Thoracic aorta (tissue), 2 donors: ENCODE data around the gene CD8A. TPM values are rescaled to one million over a fixed set of nuclear protein-coding genes. Genes with fewer than 3 reads are reported as not detected.

Source experiments
- ATAC-seq: fragments of 150-250 bp; one replicate; pipeline ENCODE4 v1.8.0; 2017; ENCODE audit warnings: low read depth; ENCODE audit not compliant: insufficient number of reproducible peaks, low FRiP score
- DNase-seq: peaks from one replicate; pipeline ENCODE4 v3.0.0-alpha.2; 2020; ENCODE audit warnings: low spot score
- H3K27ac ChIP-seq, 2 donors: fragments of 200-600 bp; sonication (generic); 1 replicate in 1 of 2; 2 replicates in 1 of 2; pipeline ENCODE4 v1.5.1; 2016; ENCODE audit warnings: mild to moderate bottlenecking in 2 of 2, moderate library complexity in 2 of 2
- H3K27me3 ChIP-seq: fragments of 200-600 bp; sonication (generic); replicated peaks from 2 replicates; pipeline ENCODE4 v1.6.0; 2016; ENCODE audit warnings: mild to moderate bottlenecking; ENCODE audit not compliant: insufficient read depth
- H3K36me3 ChIP-seq: fragments of 200-600 bp; sonication (generic); one replicate; pipeline ENCODE4 v1.5.1; 2016
- H3K4me1 ChIP-seq, 2 donors: fragments of 200-600 bp; sonication (generic); 1 replicate in 1 of 2; 2 replicates in 1 of 2; pipeline versions ENCODE4 v1.5.1 to v1.6.0; 2016; ENCODE audit warnings: low read depth in 2 of 2, mild to moderate bottlenecking in 1 of 2; ENCODE audit not compliant: control insufficient read depth in 1 of 2
- H3K4me3 ChIP-seq: fragments of 200-600 bp; sonication (generic); 2 replicates; pipeline ENCODE4 v1.5.1; 2016; ENCODE audit warnings: mild to moderate bottlenecking
- H3K9me3 ChIP-seq: fragments of 200-600 bp; sonication (generic); 2 replicates; pipeline ENCODE4 v1.5.1; 2016
- total RNA-seq, 2 donors: library from RNA; depleted of rRNA; stranded (reverse); fragments of >200 nt; gene quantifications; one replicate each; pipeline versions ENCODE4 v1.1.0 to v1.2.3, GENCODE V29; 2016
- TF ChIP-seq, protein P1 (sequence below): fragments of 200-600 bp; sonication (generic); IDR thresholded peaks from one replicate; pipeline ENCODE4 v1.5.1; 2019; ENCODE audit warnings: antibody characterized with exemption

Gene CD8A
- total RNA-seq, 2 donors from 2014 or later, result 3.4 to 4.4 TPM

DNA sequence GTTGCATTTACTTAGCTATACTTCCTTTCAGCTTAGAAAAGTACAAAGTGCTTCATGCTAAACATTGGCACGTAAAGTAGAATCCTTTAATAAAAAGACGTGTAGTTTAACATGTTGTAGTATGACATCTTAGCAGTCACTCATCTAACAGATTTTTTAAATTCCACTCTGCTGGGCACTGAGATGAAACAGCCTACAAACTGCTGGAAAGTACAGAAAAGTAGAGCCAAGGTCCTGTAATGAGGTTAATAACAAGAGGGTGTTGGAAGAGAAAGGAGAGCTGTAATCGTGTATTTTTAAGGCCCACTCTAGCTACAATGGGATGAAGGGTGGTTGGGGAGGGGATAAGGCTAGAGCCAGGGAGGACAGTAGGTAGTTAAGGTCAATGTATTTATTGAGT lies 10.7 kb downstream of the CD8A start:
- Histone ChIP-seq H3K4me3 (no peak overlapping the region), H3K4me1 (no peaks in the 10 kb centered on the region), H3K27me3 (no peaks in the 10 kb centered on the region), H3K9me3 (no peaks in the 10 kb centered on the region), H3K27ac (no peak overlapping the region), H3K36me3 (peaks cover 7% of the 10 kb centered on the region)
- TF ChIP-seq, protein P1, sequence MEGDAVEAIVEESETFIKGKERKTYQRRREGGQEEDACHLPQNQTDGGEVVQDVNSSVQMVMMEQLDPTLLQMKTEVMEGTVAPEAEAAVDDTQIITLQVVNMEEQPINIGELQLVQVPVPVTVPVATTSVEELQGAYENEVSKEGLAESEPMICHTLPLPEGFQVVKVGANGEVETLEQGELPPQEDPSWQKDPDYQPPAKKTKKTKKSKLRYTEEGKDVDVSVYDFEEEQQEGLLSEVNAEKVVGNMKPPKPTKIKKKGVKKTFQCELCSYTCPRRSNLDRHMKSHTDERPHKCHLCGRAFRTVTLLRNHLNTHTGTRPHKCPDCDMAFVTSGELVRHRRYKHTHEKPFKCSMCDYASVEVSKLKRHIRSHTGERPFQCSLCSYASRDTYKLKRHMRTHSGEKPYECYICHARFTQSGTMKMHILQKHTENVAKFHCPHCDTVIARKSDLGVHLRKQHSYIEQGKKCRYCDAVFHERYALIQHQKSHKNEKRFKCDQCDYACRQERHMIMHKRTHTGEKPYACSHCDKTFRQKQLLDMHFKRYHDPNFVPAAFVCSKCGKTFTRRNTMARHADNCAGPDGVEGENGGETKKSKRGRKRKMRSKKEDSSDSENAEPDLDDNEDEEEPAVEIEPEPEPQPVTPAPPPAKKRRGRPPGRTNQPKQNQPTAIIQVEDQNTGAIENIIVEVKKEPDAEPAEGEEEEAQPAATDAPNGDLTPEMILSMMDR, result no peak
- ATAC-seq, result no peak
- no peak for DNase-seq

DNA sequence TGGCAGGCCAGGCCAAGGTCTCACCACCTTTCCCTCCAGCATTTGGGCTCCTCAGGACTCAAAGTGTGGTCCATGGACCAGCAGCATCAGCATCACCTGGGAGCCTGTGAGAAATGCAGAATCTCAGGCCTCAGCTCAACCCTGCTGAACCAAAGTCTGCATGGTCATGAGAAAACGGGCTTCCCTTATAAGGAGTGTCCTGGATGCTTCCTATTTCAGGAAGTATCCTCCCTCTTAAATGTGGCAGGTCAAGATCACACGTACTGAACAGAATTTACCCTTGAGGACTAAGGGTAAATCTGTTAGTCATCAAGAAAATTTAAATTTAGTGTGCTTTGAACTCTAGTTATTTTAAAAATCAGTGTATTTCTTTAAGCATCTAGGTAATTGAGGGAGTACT lies 11.8 kb downstream of the CD8A start:
- H3K9me3 ChIP-seq, result no peaks in the 10 kb centered on the region
- H3K36me3 ChIP-seq, result peaks cover 15% of the 10 kb centered on the region
- H3K4me3 ChIP-seq, result no peak overlapping the region
- no peak for DNase-seq
- H3K27me3 ChIP-seq, result no peaks in the 10 kb centered on the region
- no peak overlapping the region for H3K27ac ChIP-seq
- TF ChIP-seq, protein P1, result no peak
- ATAC-seq, result no peak
- H3K4me1 ChIP-seq, result no peaks in the 10 kb centered on the region

DNA sequence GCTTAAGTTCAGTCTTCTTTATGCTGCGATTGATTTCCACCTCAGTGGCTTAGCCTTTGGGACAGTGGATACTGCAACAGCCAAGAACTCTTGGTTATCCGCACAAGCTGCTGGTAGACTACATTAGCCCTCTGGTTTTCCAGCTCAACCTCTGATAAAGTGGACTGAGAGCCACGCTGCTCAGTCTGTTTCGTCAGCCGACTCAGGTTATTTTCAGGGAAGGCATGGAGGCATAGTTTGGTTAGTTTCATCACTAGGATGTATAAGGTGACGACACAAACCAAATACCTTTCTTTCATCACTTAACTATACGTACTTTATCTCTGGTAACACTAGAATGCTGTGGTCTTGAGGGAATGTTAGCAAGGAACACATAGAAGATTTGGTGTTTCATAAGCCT lies 14.2 kb downstream of the CD8A start:
- Histone ChIP-seq H3K27me3 (no peaks in the 10 kb centered on the region), H3K4me3 (no peak overlapping the region), H3K36me3 (peaks cover 19% of the 10 kb centered on the region), H3K27ac (no peak overlapping the region), H3K9me3 (no peaks in the 10 kb centered on the region), H3K4me1 (no peaks in the 10 kb centered on the region)
- no peak for ATAC-seq
- DNase-seq, result no peak
- TF ChIP-seq, protein P1, result no peak

DNA sequence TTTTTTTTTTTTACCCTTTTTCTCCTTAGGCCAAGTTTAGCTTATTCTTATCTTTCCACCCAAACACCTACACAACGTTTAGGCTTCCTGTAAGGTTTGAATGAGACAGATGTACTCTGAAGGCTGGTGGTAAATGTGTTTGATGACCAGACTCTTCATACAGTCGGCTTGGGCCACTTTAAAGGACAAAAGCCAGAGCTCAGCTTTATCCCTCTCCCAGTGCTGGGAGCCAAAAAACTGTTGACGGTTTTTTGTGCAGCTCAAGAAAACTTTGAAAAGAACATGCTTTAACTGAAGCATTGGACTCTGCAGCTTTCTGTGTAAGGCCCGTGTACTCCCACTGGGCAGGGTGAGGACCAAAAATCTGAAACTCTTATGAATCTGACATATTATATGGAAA lies 15.4 kb downstream of the CD8A start:
- H3K4me1 ChIP-seq, result no peaks in the 10 kb centered on the region
- no peak for DNase-seq
- no peaks in the 10 kb centered on the region for H3K27me3 ChIP-seq
- TF ChIP-seq, protein P1, result no peak
- no peaks in the 10 kb centered on the region for H3K9me3 ChIP-seq
- H3K27ac ChIP-seq, result no peak overlapping the region
- ATAC-seq, result no peak
- no peak overlapping the region for H3K4me3 ChIP-seq
- peaks cover 30% of the 10 kb centered on the region for H3K36me3 ChIP-seq

DNA sequence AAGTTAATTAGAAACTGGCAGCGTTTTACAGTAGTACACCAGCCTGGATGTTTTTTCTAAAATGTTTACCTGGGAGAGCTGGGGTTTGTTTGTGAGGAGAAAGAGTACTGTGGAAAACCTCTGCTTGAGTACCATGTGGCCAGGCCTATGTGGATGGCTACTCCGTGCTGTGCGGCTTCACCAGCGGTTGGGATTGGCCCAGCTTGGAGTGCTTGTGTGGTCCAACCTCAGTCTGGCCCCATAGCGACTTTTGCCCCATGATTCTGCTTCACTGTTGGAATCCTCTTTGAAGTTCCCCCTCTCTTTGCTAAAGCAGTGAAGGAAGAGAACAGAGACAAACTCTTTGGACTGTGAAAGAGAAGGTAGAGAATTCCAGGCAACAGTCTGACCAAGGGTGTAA lies 15.9 kb downstream of the CD8A start:
- no peak overlapping the region for H3K27ac ChIP-seq
- H3K4me3 ChIP-seq, result no peak overlapping the region
- H3K27me3 ChIP-seq, result no peaks in the 10 kb centered on the region
- peaks cover 32% of the 10 kb centered on the region for H3K36me3 ChIP-seq
- DNase-seq, result no peak
- TF ChIP-seq, protein P1, result no peak
- no peaks in the 10 kb centered on the region for H3K9me3 ChIP-seq
- no peak for ATAC-seq
- no peaks in the 10 kb centered on the region for H3K4me1 ChIP-seq
